Loucy (cell line): ENCODE measurements around the gene VPS26B.

ENCODE experiments used
- H2AFZ ChIP-seq: fragments of 200-600 bp; sonication (generic); 2 replicates; pipeline ENCODE4 v1.6.0; 2016; ENCODE audit warnings: antibody characterized with exemption, mild to moderate bottlenecking, low read length, moderate library complexity
- H3F3A ChIP-seq: fragments of 200-600 bp; 2 replicates; pipeline ENCODE4 v1.6.0; 2016; ENCODE audit warnings: antibody characterized with exemption, low read depth, mild to moderate bottlenecking
- H3K27me3 ChIP-seq: fragments of 200-600 bp; sonication (generic); 2 replicates; pipeline ENCODE4 v1.6.1; 2014; ENCODE audit warnings: low read length, mild to moderate bottlenecking; ENCODE audit not compliant: insufficient read depth, poor library complexity, severe bottlenecking
- H3K36me3 ChIP-seq: fragments of 200-600 bp; sonication (generic); 2 replicates; pipeline ENCODE4 v1.6.1; 2016; ENCODE audit warnings: low read length; ENCODE audit not compliant: insufficient read depth
- H3K4me1 ChIP-seq: fragments of 200-600 bp; sonication (generic); 2 replicates; pipeline ENCODE4 v1.5.1; 2014; ENCODE audit warnings: low read length, mild to moderate bottlenecking; ENCODE audit not compliant: insufficient read depth, poor library complexity, severe bottlenecking
- H3K4me2 ChIP-seq: fragments of 200-600 bp; sonication (generic); 2 replicates; pipeline ENCODE4 v1.6.0; 2014; ENCODE audit warnings: antibody characterized with exemption, low read length, low read depth, mild to moderate bottlenecking; ENCODE audit not compliant: poor library complexity, severe bottlenecking
- H3K4me3 ChIP-seq: fragments of 200-600 bp; sonication (generic); 2 replicates; pipeline ENCODE4 v1.5.1; 2014; ENCODE audit warnings: low read length, mild to moderate bottlenecking, mixed read lengths; ENCODE audit not compliant: poor library complexity, severe bottlenecking
- H3K79me2 ChIP-seq: fragments of 200-600 bp; sonication (generic); 2 replicates; pipeline ENCODE4 v1.6.1; 2014; ENCODE audit warnings: low read length; ENCODE audit not compliant: insufficient read depth
- H3K9ac ChIP-seq: fragments of 200-600 bp; sonication (generic); 2 replicates; pipeline ENCODE4 v1.6.0; 2014; ENCODE audit warnings: mild to moderate bottlenecking, low read depth, low read length, moderate library complexity; ENCODE audit not compliant: poor library complexity, severe bottlenecking
- H3K9me2 ChIP-seq: fragments of 200-600 bp; sonication (generic); replicated peaks from 2 replicates; pipeline ENCODE4 v1.6.1; 2016; ENCODE audit warnings: low read depth, low read length, mixed read lengths
- H3K9me3 ChIP-seq: fragments of 200-600 bp; sonication (generic); 2 replicates; pipeline ENCODE4 v1.6.1; 2014; ENCODE audit warnings: mild to moderate bottlenecking, antibody characterized with exemption, low read length, low read depth; ENCODE audit not compliant: insufficient read depth
- H4K20me1 ChIP-seq: fragments of 200-600 bp; sonication (generic); 2 replicates; pipeline ENCODE4 v1.6.0; 2014; ENCODE audit warnings: antibody characterized with exemption, low read length, mild to moderate bottlenecking; ENCODE audit not compliant: insufficient read depth, poor library complexity, severe bottlenecking
- CTCF ChIP-seq: fragments of 200-600 bp; sonication (generic); conservative IDR thresholded peaks from 2 replicates; pipeline ENCODE4 v1.5.1; 2014; ENCODE audit warnings: mild to moderate bottlenecking, antibody characterized with exemption, low read length
- EZH2phosphoT487 ChIP-seq: fragments of 200-600 bp; IDR thresholded peaks from 2 replicates; pipeline ENCODE4 v1.6.1; 2018; ENCODE audit warnings: antibody characterized with exemption, mild to moderate bottlenecking, moderate library complexity, borderline replicate concordance

Gene VPS26B

GRCh38 chr11:134206185-134206584 lies 18.3 kb upstream of the VPS26B start:
- no peaks in the 10 kb centered on the region for H3K9me3 ChIP-seq
- H3K4me1 ChIP-seq, result no peaks in the 10 kb centered on the region
- H3K4me3 ChIP-seq, result no peak overlapping the region
- TF ChIP-seq EZH2phosphoT487, result no peak
- TF ChIP-seq CTCF, result no peak
- peaks cover 88% of the 10 kb centered on the region for H3K36me3 ChIP-seq
- H3F3A ChIP-seq, result peaks cover 5% of the 10 kb centered on the region; the same call in 1 of the 2 replicates
- H2AFZ ChIP-seq, result no peak overlapping the region
- no peak overlapping the region for H3K4me2 ChIP-seq
- H3K9ac ChIP-seq, result no peak overlapping the region
- H3K9me2 ChIP-seq, result no peaks in the 10 kb centered on the region
- H3K79me2 ChIP-seq, result peaks cover 9% of the 10 kb centered on the region
- H3K27me3 ChIP-seq, result no peaks in the 10 kb centered on the region
- no peaks in the 10 kb centered on the region for H4K20me1 ChIP-seq

GRCh38 chr11:134207538-134208239 lies 16.8 kb upstream of the VPS26B start:
- H3K9me2 ChIP-seq, result no peaks in the 10 kb centered on the region
- peaks cover 77% of the 10 kb centered on the region for H3K36me3 ChIP-seq
- no peaks in the 10 kb centered on the region for H3K27me3 ChIP-seq
- H4K20me1 ChIP-seq, result peaks cover 6% of the 10 kb centered on the region
- no peak overlapping the region for H3K4me3 ChIP-seq
- H3K9ac ChIP-seq, result no peak overlapping the region
- peaks cover 5% of the 10 kb centered on the region; the same call in 1 of the 2 replicates for H3F3A ChIP-seq
- H3K4me1 ChIP-seq, result no peaks in the 10 kb centered on the region
- H2AFZ ChIP-seq, result no peak overlapping the region
- no peaks in the 10 kb centered on the region for H3K9me3 ChIP-seq
- H3K79me2 ChIP-seq, result peaks cover 24% of the 10 kb centered on the region
- H3K4me2 ChIP-seq, result no peak overlapping the region
- TF ChIP-seq CTCF, result peak; percentile 62
- no peak for TF ChIP-seq EZH2phosphoT487

DNA sequence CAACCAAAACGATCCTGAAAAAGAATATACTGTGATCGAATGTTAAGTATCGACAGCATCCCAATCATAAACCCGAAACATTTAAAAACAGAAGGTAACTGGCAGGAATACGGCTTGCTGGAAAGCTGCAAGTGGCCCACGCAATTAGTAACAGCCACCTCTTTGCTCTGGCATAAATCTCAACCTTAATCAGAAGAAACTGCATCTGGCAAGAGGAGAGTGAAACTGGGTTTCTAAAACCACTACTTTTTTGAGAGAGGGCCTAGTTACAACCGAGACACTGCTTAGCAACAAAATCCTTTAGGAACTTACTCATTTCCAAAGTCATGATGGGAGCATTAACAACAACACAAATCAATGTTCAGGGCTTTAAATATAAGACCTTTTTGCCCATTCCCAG lies 8.6 kb upstream of the VPS26B start:
- H3K27me3 ChIP-seq, result no peaks in the 10 kb centered on the region
- no peaks in the 10 kb centered on the region for H3F3A ChIP-seq
- H3K9me2 ChIP-seq, result no peaks in the 10 kb centered on the region
- peak overlapping the region; percentile 30 for H3K9ac ChIP-seq
- TF ChIP-seq CTCF (no peak), EZH2phosphoT487 (no peak)
- peaks cover 40% of the 10 kb centered on the region for H4K20me1 ChIP-seq
- no peak overlapping the region for H2AFZ ChIP-seq
- peak overlapping the region; percentile 55 for H3K4me2 ChIP-seq
- peaks cover 96% of the 10 kb centered on the region for H3K79me2 ChIP-seq
- no peaks in the 10 kb centered on the region for H3K9me3 ChIP-seq
- peaks cover 27% of the 10 kb centered on the region; the same call in 1 of the 2 replicates for H3K36me3 ChIP-seq
- peak overlapping the region; percentile 38 for H3K4me3 ChIP-seq
- peaks cover 54% of the 10 kb centered on the region for H3K4me1 ChIP-seq
